ENCODE measurements around the gene GULP1.

Gene GULP1

DNA sequence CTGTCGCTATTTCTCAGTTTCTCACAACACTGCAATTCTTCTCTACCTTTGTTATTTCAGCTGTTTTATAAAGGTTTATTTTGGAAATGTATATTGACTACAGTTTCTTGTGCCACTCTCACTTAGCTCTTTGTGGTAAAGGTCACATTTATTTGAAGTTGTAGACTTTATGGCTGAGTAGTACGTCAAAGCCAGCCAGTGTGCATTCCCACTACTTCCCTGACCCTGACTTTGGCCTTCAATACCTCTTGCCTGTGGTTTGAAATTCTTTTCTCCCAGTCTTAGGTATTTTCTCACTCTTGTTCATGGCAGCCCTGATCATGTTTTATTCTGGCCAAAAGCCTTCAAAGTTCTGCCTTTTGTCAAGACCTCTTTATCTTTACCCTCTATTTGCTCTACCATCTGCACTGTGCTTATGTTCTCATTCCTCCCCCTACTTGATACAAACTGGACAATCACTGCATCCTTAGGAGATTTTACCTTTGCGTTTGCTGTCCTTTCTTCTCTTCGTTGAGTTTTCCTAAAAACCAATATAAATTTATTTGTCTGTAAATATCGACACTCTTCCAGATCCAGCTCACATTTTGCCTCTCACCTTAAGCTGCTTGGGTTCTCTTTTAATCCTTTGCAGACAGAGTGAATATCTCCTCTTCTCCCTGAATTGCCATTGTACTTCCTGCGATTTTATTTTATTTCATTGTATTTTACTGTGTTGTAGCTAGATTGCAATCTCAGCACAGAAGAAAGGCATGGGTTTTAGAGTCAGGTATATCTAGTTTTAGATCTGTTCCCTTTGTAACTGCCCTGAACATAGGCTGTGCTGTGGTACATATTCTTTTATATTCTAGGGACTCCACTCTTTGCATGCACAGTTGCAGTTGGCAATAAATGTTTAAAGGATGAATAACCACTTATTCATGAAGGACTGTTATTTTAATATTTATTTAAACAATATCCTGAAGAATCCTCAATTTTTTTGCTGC lies 31.2 kb downstream of the GULP1 start:
- H3K9me3 Mint-ChIP-seq = no peaks in the 10 kb centered on the region
- H3K27ac Mint-ChIP-seq = peak overlapping the region in 1 of 3 experiments; percentile 2
- no peak for TF ChIP-seq CTCF (IDR thresholded peaks at IDR 0.05; ENCODE audit: unreplicated experiment in 3 of 3)
- no peaks in the 10 kb centered on the region for H3K36me3 Mint-ChIP-seq (ENCODE audit: low read depth)
- no peaks in the 10 kb centered on the region for H3K27me3 Mint-ChIP-seq (ENCODE audit: low read depth)
- peaks cover 8% of the 10 kb centered on the region for H3K4me1 Mint-ChIP-seq
- H3K4me3 Mint-ChIP-seq = no peak overlapping the region

DNA sequence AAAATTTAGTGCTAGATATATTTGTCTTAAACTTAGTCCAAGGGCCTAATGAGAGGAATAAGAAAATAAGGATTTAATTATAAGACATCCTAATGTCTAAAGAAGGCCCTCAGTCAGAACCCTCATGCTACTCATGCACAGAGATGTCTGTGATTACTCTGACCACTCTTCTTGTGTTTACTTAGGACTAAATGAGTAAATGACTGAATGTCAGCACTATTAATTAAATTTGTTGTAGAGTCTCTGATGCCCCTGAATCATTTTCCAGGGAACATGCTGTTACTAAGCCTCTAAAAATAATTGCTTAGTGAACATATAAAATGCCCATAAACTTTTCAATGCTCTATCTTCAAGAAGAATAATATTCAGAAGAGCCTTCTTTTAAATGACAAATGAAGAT lies 32.4 kb downstream of the GULP1 start:
- Mint-ChIP-seq H3K36me3 (ENCODE audit: low read depth) (no peaks in the 10 kb centered on the region), H3K9me3 (no peaks in the 10 kb centered on the region), H3K27ac (no peak overlapping the region), H3K4me3 (no peak overlapping the region), H3K4me1 (peaks cover 8% of the 10 kb centered on the region), H3K27me3 (ENCODE audit: low read depth) (no peaks in the 10 kb centered on the region)
- TF ChIP-seq CTCF (IDR thresholded peaks at IDR 0.05; ENCODE audit: unreplicated experiment in 3 of 3) = no peak

DNA sequence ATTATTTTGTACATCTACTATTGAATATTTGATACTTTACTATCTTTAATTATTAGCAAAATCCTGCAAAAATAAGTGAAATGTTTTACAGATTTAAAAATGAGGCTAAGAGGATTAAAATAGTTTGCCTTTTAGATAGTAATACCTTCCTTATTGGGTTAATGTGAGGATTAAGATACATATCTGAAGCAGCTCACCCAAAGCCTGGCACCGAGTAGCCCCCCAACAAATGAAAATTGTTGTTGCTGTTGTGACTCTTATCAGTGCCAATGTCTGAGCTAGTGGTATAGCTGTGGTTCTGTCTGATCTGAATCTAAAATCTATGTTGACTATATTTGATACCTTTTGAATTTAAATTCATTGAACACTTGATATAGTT lies 34.6 kb downstream of the GULP1 start:
- H3K4me3 Mint-ChIP-seq = no peak overlapping the region
- no peaks in the 10 kb centered on the region for H3K36me3 Mint-ChIP-seq (ENCODE audit: low read depth)
- H3K9me3 Mint-ChIP-seq = no peaks in the 10 kb centered on the region
- peaks cover 8% of the 10 kb centered on the region for H3K4me1 Mint-ChIP-seq
- TF ChIP-seq CTCF (IDR thresholded peaks at IDR 0.05; ENCODE audit: unreplicated experiment in 3 of 3) = no peak
- peak overlapping the region in 2 of 3 experiments; percentile 59 to 87 for H3K27ac Mint-ChIP-seq
- no peaks in the 10 kb centered on the region for H3K27me3 Mint-ChIP-seq (ENCODE audit: low read depth)

GRCh38 chr2:188326669-188327301 lies 35.1 kb downstream of the GULP1 start:
- H3K27ac Mint-ChIP-seq = peak overlapping the region; percentile 59 to 87 (median 79)
- peaks cover 8% of the 10 kb centered on the region for H3K4me1 Mint-ChIP-seq
- H3K4me3 Mint-ChIP-seq = no peak overlapping the region
- no peaks in the 10 kb centered on the region for H3K9me3 Mint-ChIP-seq
- no peak for TF ChIP-seq CTCF (IDR thresholded peaks at IDR 0.05; ENCODE audit: unreplicated experiment in 3 of 3)
- H3K27me3 Mint-ChIP-seq (ENCODE audit: low read depth) = no peaks in the 10 kb centered on the region
- H3K36me3 Mint-ChIP-seq (ENCODE audit: low read depth) = no peaks in the 10 kb centered on the region

- Mint-ChIP-seq H3K27me3 (ENCODE audit: low read depth) (no peaks in the 10 kb centered on the region), H3K36me3 (ENCODE audit: low read depth) (no peaks in the 10 kb centered on the region), H3K4me3 (no peak overlapping the region), H3K4me1 (peaks cover 12% of the 10 kb centered on the region), H3K9me3 (no peaks in the 10 kb centered on the region), H3K27ac (peak overlapping the region in 1 of 3 experiments; percentile 87)
- no peak for TF ChIP-seq CTCF (IDR thresholded peaks at IDR 0.05; ENCODE audit: unreplicated experiment in 3 of 3)
Measured at GRCh38 chr2:188327518-188328213, 36.0 kb downstream of the GULP1 start.

Data from nephron (organoid).